GM12878 (cell line): ENCODE data around the gene STARD13. TPM values are rescaled to one million over a fixed set of nuclear protein-coding genes. Genes with fewer than 3 reads are reported as not detected.

Source experiments
- ASH2L ChIP-seq: fragments of 300-600, 200-600 bp; sonication (generic); IDR thresholded peaks from 2 replicates; pipeline ENCODE4 v1.6.1; 2017; ENCODE audit warnings: low read depth, mild to moderate bottlenecking, borderline replicate concordance
- ATF7 ChIP-seq: fragments of 450-650 bp; IDR thresholded peaks from 2 replicates; pipeline ENCODE4 v1.6.1; 2016; ENCODE audit warnings: low read depth, mild to moderate bottlenecking
- BMI1 ChIP-seq: fragments of 450-650 bp; IDR thresholded peaks from 2 replicates; pipeline ENCODE4 v1.6.1; 2016; ENCODE audit warnings: mild to moderate bottlenecking, moderate library complexity, borderline replicate concordance
- BRCA1 ChIP-seq: IDR thresholded peaks from 2 replicates; pipeline ENCODE4 v1.6.1; 2011; ENCODE audit warnings: low read depth, low read length, improper control_type of control experiment
- CBX5 ChIP-seq: sonication (generic); IDR thresholded peaks from 2 replicates; pipeline ENCODE4 v1.6.1; 2016; ENCODE audit warnings: low read depth, moderate library complexity, mild to moderate bottlenecking, inconsistent platforms
- CEBPB ChIP-seq, 2 experiments: fragments of 150-350 bp in 1 of 2; IDR thresholded peaks; 2 replicates each; pipeline ENCODE4 v1.6.1; 2012 to 2014; ENCODE audit warnings: low read depth in 2 of 2, low read length in 2 of 2, borderline replicate concordance in 1 of 2, inconsistent platforms in 1 of 2
- CHD4 ChIP-seq: fragments of 200-600 bp; sonication (generic); IDR thresholded peaks from 2 replicates; pipeline ENCODE4 v1.6.1; 2016; ENCODE audit warnings: mild to moderate bottlenecking
- FOS ChIP-seq: IDR thresholded peaks from 3 replicates; pipeline ENCODE4 v1.6.1; 2011; ENCODE audit warnings: borderline replicate concordance; ENCODE audit not compliant: insufficient read length; ENCODE audit errors: extremely low read depth
- KLF5 ChIP-seq: fragments of 450-650 bp; IDR thresholded peaks from 2 replicates; pipeline ENCODE4 v1.6.1; 2014; ENCODE audit warnings: mild to moderate bottlenecking; ENCODE audit not compliant: partially characterized antibody
- MXI1 ChIP-seq: fragments of 150-350 bp; IDR thresholded peaks from 2 replicates; pipeline ENCODE4 v1.6.1; 2011; ENCODE audit warnings: low read depth, mild to moderate bottlenecking, inconsistent platforms, low read length, improper control_type of control experiment
- NFYA ChIP-seq: IDR thresholded peaks from 2 replicates; pipeline ENCODE4 v1.6.1; 2011; ENCODE audit warnings: low read depth, mild to moderate bottlenecking, low read length, improper control_type of control experiment, borderline replicate concordance
- RAD21 ChIP-seq: IDR thresholded peaks from 2 replicates; pipeline ENCODE4 v1.6.1; 2011; ENCODE audit warnings: mild to moderate bottlenecking, low read depth, low read length, moderate library complexity; ENCODE audit not compliant: insufficient read depth
- RBBP5 ChIP-seq: fragments of 200-600 bp; sonication (generic); conservative IDR thresholded peaks from 2 replicates; pipeline ENCODE4 v1.6.1; 2016
- SREBF2 ChIP-seq: IDR thresholded peaks from 2 replicates; pipeline ENCODE4 v1.6.1; 2012; ENCODE audit warnings: mild to moderate bottlenecking, low read length
- SRF ChIP-seq, 2 experiments: IDR thresholded peaks; 2 replicates each; pipeline ENCODE4 v1.6.1; 2011; ENCODE audit warnings: low read depth in 2 of 2, low read length in 2 of 2, mild to moderate bottlenecking in 1 of 2, moderate library complexity in 1 of 2
- polyA plus RNA-seq, 11 experiments: library from polyadenylated mRNA; depleted of rRNA in 4 of 11; unstranded in 6 of 11; stranded (reverse) in 5 of 11; fragments of >200 nt; fragmentation: Nextera tagmentation in 4 of 11; fragmentation: Illumina TruSeq in 1 of 11; extraction: Ambion mirVana in 4 of 11; extraction: Trizol in 1 of 11; gene quantifications; 1 replicate in 1 of 11; 2 replicates in 10 of 11; pipeline versions ENCODE4 v1.2.1 to v1.2.3, GENCODE V29; 2011 to 2016; ENCODE audit warnings: inconsistent platforms in 2 of 11, missing spikeins in 2 of 11, low read depth in 1 of 11
- total RNA-seq, 4 experiments: library from RNA; depleted of rRNA in 3 of 4; stranded (reverse); fragments of >200 nt in 3 of 4; fragmentation: Illumina TruSeq in 1 of 4; extraction: Trizol in 1 of 4; gene quantifications; 2 replicates each; pipeline versions ENCODE4 v1.2.1 to v1.2.3, GENCODE V29; 2013 to 2021
- TF ChIP-seq, protein P1 (sequence below): IDR thresholded peaks from 2 replicates; pipeline ENCODE4 v1.6.1; 2011; ENCODE audit warnings: borderline replicate concordance, low read depth, mild to moderate bottlenecking, moderate library complexity, low read length; ENCODE audit not compliant: insufficient read depth, poor library complexity, severe bottlenecking
- TF ChIP-seq, protein P2 (sequence below): IDR thresholded peaks from 2 replicates; pipeline ENCODE4 v1.6.1; 2012; ENCODE audit warnings: mild to moderate bottlenecking, low read depth, low read length
- TF ChIP-seq, protein P3 (sequence below): IDR thresholded peaks from 2 replicates; pipeline ENCODE4 v1.6.1; 2012; ENCODE audit warnings: low read depth, low read length, improper control_type of control experiment
- TF ChIP-seq, protein P4 (sequence below): fragments of 450-650 bp; IDR thresholded peaks from 2 replicates; pipeline ENCODE4 v1.6.1; 2018; ENCODE audit warnings: borderline replicate concordance, mild to moderate bottlenecking; ENCODE audit not compliant: partially characterized antibody

The STARD13 gene
- total and polyA plus RNA-seq, 10 of the 15 experiments (the other 5 are each of a cell fraction or from before 2014, with no cell fraction given): 4.0 to 41.6 (median 10.1) TPM

DNA sequence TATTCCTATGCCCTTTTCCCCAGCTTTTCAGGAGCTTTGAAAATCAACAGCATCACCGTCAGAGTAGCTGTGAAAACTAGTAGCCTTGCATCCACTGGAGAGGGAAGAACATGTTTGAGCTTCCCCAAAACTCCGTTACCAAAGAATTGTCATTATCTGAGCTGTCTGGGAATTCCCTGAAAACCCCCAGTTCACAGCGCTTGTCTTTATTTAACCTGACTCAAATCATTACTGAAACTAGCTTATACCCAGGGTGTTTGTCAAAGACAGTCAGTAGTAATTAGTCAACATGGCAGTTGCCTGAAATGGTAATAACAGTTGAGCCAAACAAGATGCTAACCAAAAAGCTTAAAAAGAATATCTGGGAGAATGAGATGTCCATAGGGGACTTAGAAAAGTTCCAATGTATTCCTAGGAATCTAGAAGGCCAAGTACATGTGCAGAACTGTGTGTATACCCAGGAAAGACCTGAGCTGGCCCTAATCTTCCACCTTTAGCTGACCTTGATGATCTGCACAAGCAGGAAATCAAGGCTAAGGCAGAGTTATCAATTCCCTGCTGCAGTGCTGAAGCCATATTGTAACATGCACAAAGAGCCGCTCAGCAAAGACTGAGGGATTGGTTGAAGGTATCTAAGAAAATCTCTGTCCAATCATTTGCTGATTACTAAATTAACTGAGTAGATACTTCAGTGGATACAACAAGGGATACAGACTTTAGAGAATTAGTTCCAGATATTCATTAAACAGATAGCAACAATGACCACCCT, 138.5 kb downstream of the STARD13 start (continued):
- TF ChIP-seq, protein P1, sequence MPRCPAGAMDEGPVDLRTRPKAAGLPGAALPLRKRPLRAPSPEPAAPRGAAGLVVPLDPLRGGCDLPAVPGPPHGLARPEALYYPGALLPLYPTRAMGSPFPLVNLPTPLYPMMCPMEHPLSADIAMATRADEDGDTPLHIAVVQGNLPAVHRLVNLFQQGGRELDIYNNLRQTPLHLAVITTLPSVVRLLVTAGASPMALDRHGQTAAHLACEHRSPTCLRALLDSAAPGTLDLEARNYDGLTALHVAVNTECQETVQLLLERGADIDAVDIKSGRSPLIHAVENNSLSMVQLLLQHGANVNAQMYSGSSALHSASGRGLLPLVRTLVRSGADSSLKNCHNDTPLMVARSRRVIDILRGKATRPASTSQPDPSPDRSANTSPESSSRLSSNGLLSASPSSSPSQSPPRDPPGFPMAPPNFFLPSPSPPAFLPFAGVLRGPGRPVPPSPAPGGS: peak; percentile 100
- peak; percentile 99 for TF ChIP-seq CBX5
- TF ChIP-seq NFYA: no peak
- TF ChIP-seq CHD4: no peak; the same call in 1 of the 2 replicates
- TF ChIP-seq KLF5: peak; percentile 94
- TF ChIP-seq BMI1: peak; percentile 92
- peak; percentile 92 for TF ChIP-seq ATF7
- peak in 1 of 2 experiments; percentile 86; a peak in 2 of 4 replicates for TF ChIP-seq SRF (IDR thresholded peaks at IDR 0.05; ENCODE audit: low read depth in 2 of 2, low read length in 2 of 2)
- no peak; the same call in 1 of the 2 replicates for TF ChIP-seq MXI1
- no peak for TF ChIP-seq SREBF2
- TF ChIP-seq, protein P2, sequence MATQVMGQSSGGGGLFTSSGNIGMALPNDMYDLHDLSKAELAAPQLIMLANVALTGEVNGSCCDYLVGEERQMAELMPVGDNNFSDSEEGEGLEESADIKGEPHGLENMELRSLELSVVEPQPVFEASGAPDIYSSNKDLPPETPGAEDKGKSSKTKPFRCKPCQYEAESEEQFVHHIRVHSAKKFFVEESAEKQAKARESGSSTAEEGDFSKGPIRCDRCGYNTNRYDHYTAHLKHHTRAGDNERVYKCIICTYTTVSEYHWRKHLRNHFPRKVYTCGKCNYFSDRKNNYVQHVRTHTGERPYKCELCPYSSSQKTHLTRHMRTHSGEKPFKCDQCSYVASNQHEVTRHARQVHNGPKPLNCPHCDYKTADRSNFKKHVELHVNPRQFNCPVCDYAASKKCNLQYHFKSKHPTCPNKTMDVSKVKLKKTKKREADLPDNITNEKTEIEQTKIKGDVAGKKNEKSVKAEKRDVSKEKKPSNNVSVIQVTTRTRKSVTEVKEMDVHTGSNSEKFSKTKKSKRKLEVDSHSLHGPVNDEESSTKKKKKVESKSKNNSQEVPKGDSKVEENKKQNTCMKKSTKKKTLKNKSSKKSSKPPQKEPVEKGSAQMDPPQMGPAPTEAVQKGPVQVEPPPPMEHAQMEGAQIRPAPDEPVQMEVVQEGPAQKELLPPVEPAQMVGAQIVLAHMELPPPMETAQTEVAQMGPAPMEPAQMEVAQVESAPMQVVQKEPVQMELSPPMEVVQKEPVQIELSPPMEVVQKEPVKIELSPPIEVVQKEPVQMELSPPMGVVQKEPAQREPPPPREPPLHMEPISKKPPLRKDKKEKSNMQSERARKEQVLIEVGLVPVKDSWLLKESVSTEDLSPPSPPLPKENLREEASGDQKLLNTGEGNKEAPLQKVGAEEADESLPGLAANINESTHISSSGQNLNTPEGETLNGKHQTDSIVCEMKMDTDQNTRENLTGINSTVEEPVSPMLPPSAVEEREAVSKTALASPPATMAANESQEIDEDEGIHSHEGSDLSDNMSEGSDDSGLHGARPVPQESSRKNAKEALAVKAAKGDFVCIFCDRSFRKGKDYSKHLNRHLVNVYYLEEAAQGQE: no peak
- no peak for TF ChIP-seq BRCA1
- TF ChIP-seq RBBP5: no peak
- no peak for TF ChIP-seq FOS
- peak; percentile 37; the same call in 1 of the 2 replicates for TF ChIP-seq RAD21
- TF ChIP-seq, protein P3, sequence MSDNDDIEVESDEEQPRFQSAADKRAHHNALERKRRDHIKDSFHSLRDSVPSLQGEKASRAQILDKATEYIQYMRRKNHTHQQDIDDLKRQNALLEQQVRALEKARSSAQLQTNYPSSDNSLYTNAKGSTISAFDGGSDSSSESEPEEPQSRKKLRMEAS: no peak
- no peak for TF ChIP-seq ASH2L
- peak in 1 of 2 experiments; percentile 86; a peak in 1 of 4 replicates for TF ChIP-seq CEBPB (IDR thresholded peaks at IDR 0.05; ENCODE audit: borderline replicate concordance in 1 of 2, low read depth in 2 of 2, low read length in 2 of 2)
- TF ChIP-seq, protein P4, sequence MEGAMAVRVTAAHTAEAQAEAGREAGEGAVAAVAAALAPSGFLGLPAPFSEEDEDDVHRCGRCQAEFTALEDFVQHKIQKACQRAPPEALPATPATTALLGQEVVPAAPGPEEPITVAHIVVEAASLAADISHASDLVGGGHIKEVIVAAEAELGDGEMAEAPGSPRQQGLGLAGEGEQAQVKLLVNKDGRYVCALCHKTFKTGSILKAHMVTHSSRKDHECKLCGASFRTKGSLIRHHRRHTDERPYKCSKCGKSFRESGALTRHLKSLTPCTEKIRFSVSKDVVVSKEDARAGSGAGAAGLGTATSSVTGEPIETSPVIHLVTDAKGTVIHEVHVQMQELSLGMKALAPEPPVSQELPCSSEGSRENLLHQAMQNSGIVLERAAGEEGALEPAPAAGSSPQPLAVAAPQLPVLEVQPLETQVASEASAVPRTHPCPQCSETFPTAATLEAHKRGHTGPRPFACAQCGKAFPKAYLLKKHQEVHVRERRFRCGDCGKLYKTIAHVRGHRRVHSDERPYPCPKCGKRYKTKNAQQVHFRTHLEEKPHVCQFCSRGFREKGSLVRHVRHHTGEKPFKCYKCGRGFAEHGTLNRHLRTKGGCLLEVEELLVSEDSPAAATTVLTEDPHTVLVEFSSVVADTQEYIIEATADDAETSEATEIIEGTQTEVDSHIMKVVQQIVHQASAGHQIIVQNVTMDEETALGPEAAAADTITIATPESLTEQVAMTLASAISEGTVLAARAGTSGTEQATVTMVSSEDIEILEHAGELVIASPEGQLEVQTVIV: no peak
